Measurements from ENCODE around the gene HYAL3.

GRCh38 chr3:50327943-50328691 lies 28.9 kb upstream of the HYAL3 start, which contains the start of gene TUSC2:
- TF ChIP-seq POLR2A (IDR thresholded peaks at IDR 0.05) (no peak), CTCF (IDR thresholded peaks at IDR 0.05) (no peak)

All from lower leg skin (tissue), 3 donors.